Epithelial cell of esophagus (primary cell): ENCODE measurements around the gene NTRK2.

ENCODE experiments used
- DNase-seq: peaks from one replicate; pipeline ENCODE4 v3.0.0; 2010; ENCODE audit warnings: low read depth
- H3K4me3 ChIP-seq: 2 replicates; pipeline ENCODE4 v1.5.1; 2011; ENCODE audit warnings: mild to moderate bottlenecking, low read length, control low read depth
- CTCF ChIP-seq: IDR thresholded peaks from 2 replicates; pipeline ENCODE4 v1.5.1; 2011; ENCODE audit warnings: low read depth, mild to moderate bottlenecking, low read length, control low read depth, inconsistent platforms; ENCODE audit not compliant: insufficient read depth; ENCODE audit errors: missing control alignments

Gene NTRK2

GRCh38 chr9:84647699-84648098 is 21.8 kb upstream of the NTRK2 start:
- H3K4me3 ChIP-seq = no peak overlapping the region
- no peak for TF ChIP-seq CTCF
- DNase-seq = no peak

GRCh38 chr9:84652496-84653120 is 16.9 kb upstream of the NTRK2 start:
- DNase-seq = peak; percentile 14
- TF ChIP-seq CTCF = peak; percentile 19
- H3K4me3 ChIP-seq = no peak overlapping the region

- no peak overlapping the region for H3K4me3 ChIP-seq
- TF ChIP-seq CTCF = no peak
- no peak for DNase-seq
These were observed 14.1 kb upstream of the NTRK2 start for GRCh38 chr9:84655447-84655846.

- DNase-seq = no peak
- no peak for TF ChIP-seq CTCF
- no peak overlapping the region for H3K4me3 ChIP-seq
These were observed 10.2 kb upstream of the NTRK2 start for GRCh38 chr9:84659313-84659712.

GRCh38 chr9:84659773-84660172 is 9.8 kb upstream of the NTRK2 start:
- no peak overlapping the region for H3K4me3 ChIP-seq
- no peak for TF ChIP-seq CTCF
- DNase-seq = no peak

GRCh38 chr9:84667571-84668195 is 1.8 kb upstream of the NTRK2 start:
- peak overlapping the region; percentile 9 for H3K4me3 ChIP-seq
- peak; percentile 58 for DNase-seq
- TF ChIP-seq CTCF = peak; percentile 59
